HG03097 (cell line): Measurements from ENCODE around the gene FSTL5.

Experiments
- ATAC-seq: cut with Tn5 transposase; IDR thresholded peaks from one replicate; pipeline ENCODE4 v1.9.1; 2021; ENCODE audit not compliant: unreplicated experiment, low FRiP score

The FSTL5 gene

GRCh38 chr4:161519611-161520010, 644.2 kb downstream of the FSTL5 start:
- no peak for ATAC-seq

DNA sequence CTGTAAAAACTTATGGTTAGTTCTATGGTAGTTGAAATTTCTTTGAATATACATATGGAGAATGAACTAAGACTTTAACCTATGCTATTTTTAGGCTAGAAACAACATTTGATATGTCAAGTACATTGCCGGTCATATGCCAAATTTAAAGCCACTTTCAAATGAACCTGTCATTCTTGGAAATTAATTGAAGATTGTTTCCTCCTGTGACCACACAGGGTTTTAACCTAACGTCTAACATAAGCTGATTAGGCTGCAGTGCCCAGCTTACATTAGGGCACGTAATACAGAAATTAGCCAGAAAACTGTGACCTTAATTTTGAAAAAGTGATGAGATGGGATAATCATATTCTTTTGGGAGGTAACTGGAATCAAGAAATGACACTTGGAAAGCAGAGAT, 645.9 kb downstream of the FSTL5 start:
- ATAC-seq: no peak

DNA sequence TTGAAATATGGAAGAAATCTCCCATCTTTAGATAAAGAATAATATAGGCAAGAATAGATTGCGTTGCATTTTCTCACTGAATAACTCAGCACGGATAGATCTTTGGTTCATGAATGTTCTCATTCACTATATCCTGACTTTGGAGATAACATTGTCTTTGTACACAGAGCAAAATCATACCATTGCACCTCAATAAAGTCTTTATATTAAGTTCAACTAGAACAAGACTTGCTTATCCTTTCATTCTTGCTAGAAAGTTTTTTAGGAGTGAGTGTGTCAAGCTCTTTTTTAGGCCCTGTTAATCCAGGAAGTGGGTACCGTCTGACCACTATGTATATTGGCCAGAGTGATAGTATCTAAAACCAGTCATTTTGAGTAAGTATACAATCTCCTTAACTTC, 658.7 kb downstream of the FSTL5 start:
- ATAC-seq: no peak

DNA sequence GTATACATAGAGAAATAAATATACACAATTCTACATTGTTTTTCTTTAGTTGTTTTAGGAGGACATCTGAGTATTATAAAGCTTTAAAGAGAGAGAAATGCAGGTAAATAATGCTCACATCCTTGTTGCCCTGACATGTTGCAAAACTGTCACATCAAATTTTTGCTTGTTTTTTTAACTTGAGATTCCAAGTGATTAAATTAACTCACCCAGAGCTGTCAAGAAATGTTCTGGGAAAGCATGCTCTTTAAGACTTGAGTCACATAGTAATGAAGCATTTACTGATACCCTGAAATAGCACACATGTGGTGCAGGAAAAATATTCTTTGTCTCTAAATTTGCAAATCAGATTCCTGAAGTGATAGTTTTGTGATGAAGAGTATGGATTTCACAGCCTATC, 665.6 kb downstream of the FSTL5 start:
- no peak for ATAC-seq

DNA sequence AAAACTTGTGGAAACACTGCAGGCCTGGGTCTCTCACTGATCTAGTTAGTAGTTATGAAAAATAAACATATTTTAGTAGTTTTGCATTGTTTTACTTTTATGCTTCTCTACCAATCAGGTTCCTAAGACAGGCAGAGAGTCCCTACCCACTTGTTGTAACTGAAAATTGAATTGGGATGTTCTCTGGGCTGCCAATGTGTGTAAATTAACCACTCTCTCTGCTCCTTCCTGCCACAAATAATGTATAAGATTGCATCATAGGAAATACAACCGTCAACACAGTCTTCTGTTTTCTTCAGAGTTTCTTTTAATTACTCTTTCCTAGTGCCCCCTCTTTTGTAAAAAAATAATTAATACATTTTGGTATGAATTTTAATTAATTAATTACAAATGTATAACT, 677.3 kb downstream of the FSTL5 start:
- no peak for ATAC-seq

GRCh38 chr4:161466316-161466715, 697.5 kb downstream of the FSTL5 start:
- no peak for ATAC-seq

DNA sequence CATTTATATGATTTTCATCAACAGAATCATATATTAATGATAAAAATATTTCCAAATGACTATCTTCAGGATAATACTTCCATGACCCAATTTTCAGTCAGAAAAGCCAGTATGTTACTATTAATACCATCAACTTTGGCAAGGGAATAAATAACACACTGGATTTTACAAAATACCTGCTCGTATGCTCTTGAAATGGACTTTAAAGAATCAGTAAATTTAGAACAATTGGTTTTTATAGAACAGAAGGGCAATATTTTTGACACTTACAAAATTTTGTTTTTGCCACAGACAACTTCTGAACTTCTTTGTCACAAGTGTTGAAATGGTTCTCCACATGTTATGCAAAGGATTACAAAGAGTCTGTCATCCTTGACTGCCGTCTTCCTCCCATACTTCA, 700.4 kb downstream of the FSTL5 start:
- ATAC-seq: no peak

DNA sequence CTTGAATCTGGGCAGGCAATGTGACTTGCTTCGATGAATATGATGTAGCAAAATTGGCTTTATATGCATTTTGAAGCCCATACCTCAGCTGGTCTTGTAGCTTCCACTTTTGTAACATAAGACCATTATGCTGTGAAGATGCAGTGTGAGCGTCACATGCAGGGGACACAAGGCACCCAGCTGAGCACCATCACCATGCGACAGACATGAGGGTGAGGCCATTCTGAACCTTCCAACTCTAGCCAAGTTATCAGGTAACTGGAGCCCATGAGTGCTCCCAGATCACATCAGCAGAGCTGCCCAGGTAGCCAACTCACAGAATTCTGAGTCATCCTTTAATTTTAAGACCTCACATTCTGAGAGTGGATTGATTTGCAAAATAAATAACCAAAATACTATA, 705.9 kb downstream of the FSTL5 start:
- no peak for ATAC-seq

DNA sequence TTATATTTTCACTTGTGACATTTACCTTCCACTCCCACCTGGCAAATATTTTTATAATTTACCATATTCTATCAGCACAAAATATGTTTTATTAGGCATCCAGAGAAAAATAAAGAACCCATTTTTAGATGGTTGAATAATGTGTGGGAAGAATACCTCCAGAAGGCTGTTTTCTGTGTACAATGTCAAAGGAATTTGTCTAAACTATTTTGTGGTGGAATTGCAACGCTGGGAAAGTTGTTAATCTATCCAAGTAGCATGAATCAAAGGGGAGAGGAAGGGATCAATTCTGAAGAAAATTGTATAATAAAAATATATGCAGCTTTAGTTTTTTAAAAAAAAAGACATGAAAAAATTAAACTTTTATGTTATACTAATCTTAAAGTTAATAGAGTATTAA, 706.5 kb downstream of the FSTL5 start:
- no peak for ATAC-seq

- ATAC-seq: no peak
These were observed 708.9 kb downstream of the FSTL5 start for GRCh38 chr4:161454860-161455259.

GRCh38 chr4:161448550-161449180, 715.1 kb downstream of the FSTL5 start:
- no peak for ATAC-seq

- no peak for ATAC-seq
These were observed 719.2 kb downstream of the FSTL5 start for GRCh38 chr4:161444626-161445025.

- ATAC-seq: no peak
These were observed 720.9 kb downstream of the FSTL5 start for GRCh38 chr4:161442921-161443320.

DNA sequence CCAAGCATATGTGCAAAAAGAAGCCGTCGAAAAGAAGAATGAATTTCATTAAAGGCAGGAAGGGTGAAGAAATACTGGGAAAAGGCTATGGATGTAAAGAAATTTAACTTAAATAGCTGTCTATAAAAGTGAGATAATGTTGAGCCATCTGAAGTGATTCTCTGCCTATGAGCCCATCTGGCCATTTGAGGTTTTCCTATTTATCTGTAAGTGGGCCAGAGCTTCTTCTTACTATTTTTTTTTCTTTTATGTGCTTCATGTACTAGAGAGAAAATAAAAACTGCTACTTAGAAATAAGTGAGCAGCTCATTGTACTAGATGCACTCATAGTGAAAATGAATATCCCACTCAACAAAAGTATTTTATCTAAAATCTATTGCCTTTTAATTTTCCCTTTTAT, 725.7 kb downstream of the FSTL5 start:
- no peak for ATAC-seq

DNA sequence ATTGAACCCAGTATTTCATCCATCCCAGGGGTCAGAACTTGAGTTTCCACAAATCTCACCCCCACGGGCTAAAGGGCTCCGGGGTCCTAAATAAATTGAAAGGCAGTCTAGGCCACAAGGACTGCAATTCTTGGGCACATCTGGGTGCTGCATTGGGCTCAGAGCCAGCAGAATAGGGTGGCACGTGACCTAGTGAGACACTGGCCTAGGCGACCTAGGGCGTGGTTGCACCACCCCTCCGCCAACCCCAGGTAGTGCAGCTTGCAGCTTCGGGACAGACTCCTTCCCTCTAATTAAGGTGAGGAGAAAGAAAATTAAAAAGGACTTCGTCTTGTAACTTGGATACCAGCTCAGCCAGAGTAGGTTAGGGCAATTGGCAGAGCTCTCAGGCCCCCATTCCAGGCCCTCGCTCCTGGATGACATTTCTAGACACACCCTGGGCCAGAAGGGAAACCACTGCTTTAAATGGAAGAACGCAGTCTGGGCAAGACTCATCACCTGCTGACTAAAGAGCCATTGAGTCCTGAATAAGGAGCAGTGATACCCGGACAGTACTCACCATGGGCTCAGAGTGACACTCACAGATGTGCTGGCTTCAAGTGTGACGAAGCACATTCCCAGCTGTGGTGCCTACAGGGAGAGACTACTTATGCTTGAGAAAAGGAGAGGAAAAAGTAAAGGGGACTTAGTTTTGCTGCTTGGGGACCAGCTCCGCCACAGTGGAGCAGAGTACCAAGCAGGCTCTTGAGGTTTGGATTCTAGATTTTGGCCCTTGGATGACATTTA, 735.4 kb downstream of the FSTL5 start:
- no peak for ATAC-seq

DNA sequence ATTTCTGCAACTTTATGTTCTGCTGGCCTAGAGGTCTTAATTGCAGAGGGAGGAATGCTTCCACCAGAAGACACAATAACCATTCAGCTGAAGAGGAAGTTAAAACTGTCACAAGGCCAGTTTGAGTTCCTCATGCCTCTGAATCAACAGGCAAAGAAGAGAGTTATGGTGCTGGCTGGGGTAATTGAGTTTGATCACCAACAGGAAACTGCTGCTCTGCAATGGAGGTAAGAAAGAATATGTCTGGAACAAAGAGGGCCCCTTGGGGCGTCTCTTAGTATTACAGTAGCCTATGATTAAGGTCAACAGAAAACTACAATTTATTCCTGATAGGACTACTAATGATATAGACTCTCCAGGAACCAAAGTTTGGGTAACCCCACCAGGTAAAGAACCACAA, 744.0 kb downstream of the FSTL5 start:
- no peak for ATAC-seq

- no peak for ATAC-seq
These were observed 751.9 kb downstream of the FSTL5 start for GRCh38 chr4:161411901-161412300.

DNA sequence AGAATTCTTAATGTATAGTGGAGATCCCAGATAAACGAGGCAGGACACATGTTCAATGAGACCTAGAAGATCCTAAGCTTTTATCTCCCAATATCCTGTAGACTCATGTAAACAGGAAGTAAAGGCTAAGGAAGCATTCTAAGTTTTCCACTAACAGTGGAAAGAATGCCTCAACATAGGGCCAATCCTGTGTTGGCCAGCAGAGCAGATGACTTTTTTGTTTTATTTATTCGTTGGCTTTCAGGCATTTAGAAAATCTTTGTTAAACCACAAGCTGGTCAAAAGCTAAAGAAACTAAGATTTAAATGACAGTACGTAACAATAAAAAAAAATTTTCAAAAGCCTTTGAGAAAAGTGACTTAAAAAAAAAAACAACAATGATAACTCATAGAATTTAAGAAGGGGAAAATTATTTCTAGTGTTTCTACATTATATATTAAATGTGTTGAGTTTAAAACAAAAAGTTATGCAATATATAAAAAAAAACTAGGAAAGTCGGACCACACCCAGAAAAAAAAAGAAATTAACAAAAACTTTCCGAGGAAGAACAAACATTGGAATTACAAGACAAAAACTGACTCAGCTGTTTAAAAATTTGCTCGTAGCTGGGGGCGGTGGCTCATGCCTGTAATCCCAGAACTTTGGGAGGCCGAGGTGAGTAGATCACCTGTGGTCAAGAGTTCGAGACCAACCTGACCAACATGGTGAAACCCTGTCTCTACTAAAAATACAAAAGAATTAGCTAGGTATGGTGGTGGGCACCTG, 759.3 kb downstream of the FSTL5 start:
- ATAC-seq: no peak

GRCh38 chr4:161403781-161404180, 760.0 kb downstream of the FSTL5 start:
- no peak for ATAC-seq

- ATAC-seq: no peak
These were observed 770.2 kb downstream of the FSTL5 start for GRCh38 chr4:161393602-161394001.

DNA sequence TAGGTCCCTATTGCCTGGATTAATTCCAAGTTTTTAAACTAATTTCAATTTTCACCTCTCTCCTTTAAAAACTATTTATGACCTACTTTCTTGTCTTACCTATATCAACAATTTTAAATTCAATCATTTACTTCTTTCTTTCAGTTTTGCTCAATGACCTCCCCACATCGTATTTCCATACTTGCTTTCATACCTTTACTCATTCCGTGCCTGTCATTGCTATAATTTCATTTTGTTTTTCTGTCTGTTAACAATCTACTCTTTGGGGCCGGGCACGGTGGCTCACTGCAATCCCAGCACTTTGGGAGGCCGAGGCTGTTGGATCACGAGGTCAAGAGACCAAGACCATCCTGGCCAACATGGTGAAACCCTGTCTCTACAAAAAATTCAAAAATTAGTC, 781.1 kb downstream of the FSTL5 start:
- no peak for ATAC-seq

- ATAC-seq: no peak
These were observed 787.5 kb downstream of the FSTL5 start for GRCh38 chr4:161376275-161376674.
